ELF-1 (cell line): ENCODE data around the gene PLA2G4A.

Source experiments
- DNase-seq: peaks from one replicate; pipeline ENCODE4 v3.0.0-alpha.2; 2016; ENCODE audit warnings: low read depth, low spot score

Gene PLA2G4A

DNA sequence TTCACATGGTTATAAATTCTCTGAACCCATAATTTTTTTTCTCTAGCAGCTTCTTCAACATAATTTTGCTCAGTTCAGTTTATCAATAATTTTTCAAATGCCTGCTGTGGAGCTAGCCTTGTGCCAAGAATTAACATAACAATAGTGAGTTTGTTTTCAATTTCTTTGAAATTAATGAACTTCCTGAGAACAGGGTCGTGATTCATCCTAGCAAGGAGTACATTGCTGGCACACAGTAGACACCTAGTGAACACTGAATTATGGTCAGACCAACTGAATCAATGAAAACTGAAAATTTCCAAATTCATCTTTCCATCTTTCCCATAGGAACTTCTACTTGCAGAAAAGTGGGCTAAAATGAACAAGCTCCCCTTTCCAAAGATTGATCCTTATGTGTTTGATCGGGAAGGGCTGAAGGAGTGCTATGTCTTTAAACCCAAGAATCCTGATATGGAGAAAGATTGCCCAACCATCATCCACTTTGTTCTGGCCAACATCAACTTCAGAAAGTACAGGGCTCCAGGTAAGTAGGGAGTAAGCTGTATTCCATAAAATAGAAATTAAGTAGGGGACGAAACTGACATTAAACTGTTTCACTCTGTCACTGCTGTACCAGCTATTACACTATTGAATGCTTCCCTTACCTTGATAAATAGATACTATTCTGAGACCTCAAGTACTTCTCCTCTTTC lies 148.7 kb downstream of the PLA2G4A start:
- no peak for DNase-seq

DNA sequence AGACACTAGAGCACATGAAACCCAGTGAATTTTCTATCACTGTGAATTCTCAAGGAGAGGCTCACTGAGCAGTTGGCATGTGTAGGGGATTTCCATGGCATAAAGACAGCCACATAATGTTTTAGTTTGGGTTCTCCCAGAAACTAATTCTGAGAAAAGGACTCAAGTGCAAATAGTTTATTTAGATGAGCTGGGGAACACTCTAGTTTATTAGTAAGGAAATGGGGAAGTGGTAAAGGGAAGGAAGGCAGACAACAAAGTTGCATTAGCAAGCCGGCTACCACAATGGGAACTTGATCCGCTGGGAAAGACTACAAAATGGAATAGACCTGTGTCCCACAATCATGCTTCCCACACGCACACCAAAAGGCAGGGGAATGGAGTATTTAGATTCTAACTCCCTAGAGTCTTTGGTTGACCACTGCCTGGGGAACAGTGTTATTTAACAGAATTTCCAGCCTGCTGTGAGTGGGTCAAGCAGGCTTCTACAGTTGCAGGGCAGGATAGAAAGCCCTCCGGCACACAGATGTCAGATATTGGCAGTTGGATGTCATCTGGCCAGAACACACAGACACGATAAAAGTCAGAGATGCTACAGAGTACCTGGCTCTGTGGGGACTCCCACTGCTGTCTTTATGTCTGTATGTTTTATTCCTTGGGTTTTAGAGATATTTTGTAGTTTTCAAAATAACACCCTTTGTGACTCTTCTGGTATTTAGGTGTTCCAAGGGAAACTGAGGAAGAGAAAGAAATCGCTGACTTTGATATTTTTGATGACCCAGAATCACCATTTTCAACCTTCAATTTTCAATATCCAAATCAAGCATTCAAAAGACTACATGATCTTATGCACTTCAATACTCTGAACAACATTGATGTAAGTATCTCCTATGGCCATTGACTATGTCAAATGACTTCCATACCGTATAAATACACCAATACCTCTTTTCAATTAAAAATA lies 150.1 kb downstream of the PLA2G4A start:
- DNase-seq, result no peak

DNA sequence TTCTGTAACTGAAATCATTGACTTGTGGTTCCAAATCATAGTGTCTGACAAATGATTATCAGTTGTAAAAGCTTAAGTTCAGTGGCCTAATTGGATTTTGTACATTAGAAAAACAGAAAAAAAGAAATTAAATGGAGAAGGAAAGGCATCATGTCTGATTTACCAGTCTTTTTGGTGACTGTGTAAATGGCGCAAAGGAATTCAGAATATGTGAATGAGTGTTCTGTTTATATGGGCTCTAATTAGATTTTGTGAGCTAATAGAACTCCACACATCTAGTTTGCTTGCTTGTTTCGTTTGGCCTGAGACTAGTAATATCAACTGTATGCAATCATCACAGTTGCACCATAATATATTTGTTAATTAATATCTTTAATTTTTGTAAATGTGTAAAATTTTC lies 151.7 kb downstream of the PLA2G4A start:
- DNase-seq, result no peak

DNA sequence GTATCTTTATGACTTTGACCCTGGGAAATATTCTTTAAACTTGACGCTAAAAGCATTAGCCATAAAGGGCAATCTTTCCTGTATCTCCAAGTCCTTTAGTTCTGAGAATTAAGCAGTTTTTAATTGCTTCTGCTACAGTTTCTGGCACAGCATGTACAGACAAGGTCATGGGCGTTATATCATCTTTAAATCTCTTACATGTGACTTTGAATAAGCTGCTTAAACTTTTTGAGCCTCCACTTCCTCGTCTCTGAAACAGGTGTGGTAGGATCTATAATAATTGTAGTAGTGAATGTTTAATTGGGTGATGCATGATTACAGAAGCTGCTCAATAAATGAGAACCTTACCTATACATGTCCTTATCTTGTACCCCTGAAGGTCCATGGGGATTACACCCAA lies 153.4 kb downstream of the PLA2G4A start:
- no peak for DNase-seq

GRCh38 chr1:186983327-186983726 lies 154.6 kb downstream of the PLA2G4A start:
- DNase-seq, result no peak

DNA sequence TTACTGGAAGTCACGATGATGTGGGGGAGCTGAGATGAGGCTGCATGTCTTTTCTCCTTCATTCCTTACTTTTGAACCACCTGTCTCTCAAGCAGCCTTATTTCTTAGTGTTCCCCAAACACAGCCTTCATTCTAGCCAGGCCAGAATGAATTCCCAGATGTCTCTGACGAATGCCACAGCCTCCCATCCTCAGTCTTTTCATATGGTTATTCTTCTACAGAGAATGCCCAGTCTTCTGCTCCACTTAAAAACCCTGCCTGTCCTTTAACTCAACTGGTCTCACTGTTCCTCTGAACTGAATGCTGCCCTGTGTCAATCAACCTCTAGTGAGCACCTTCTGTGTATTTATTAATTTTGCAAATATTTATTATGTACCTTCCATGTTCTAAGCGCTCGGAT lies 156.2 kb downstream of the PLA2G4A start:
- DNase-seq, result peak; percentile 8

- peak; percentile 27 for DNase-seq
Measured at GRCh38 chr1:186985889-186986491, 157.2 kb downstream of the PLA2G4A start.

DNA sequence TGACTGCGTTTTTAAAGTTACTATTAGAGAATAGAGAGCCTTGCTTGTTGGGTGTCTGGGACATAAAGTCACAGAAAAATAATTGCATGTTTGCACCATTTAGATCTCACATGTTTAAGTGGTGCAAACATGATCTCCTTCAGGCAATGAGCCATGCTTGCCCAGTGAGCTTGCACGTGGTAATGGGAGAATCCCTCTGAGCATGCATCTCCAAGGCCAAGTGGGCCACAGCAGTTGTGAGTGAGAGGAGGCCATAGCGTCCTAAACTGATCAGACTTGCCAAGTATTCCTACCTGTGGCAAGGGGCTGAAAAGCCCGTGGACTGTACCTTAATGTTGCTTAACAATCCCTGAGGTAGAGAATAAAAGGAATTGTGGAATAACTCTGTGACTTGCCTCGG lies 158.3 kb downstream of the PLA2G4A start:
- DNase-seq, result no peak

DNA sequence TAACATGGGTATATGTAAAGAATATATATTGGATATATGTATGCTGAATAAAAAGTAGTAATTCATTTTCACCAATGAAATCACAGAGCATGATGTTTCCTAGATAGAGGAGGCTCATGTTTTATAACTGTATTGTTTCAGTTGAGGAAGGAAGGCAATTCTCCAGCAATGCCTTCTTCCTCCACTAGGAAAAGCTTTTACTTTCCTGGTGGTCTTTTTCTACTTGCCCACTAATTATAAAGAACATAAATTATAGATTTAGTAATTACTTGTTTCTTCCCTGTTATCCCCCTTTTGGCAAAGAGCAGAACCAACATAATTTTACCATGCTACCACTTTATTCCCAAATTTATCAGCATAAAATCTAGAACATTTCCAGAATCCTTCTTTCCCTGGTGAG lies 159.0 kb downstream of the PLA2G4A start:
- DNase-seq, result no peak

DNA sequence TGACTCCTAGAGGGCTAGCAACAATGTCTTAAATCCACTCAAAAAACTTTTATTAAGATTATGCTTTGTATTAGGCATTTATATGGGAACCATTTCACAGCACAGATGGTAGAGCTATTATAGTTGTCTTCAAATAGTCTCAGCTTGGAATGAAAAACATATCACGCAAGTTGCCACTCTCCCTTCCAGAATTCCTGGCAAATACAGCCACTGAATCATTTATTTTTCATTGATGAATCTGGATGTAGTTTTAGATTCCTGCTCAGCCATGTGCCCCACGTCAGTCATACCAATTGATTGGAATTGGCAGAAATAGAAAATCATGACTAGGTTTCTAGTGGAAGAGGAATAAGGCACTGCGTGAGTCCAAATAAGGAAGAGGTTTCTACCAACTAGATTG lies 165.2 kb downstream of the PLA2G4A start:
- DNase-seq, result no peak

- DNase-seq, result no peak
Measured at GRCh38 chr1:186994897-186995296, 166.1 kb downstream of the PLA2G4A start.

GRCh38 chr1:186996816-186997215 lies 168.1 kb downstream of the PLA2G4A start:
- no peak for DNase-seq

GRCh38 chr1:186997877-186998276 lies 169.1 kb downstream of the PLA2G4A start:
- no peak for DNase-seq

DNA sequence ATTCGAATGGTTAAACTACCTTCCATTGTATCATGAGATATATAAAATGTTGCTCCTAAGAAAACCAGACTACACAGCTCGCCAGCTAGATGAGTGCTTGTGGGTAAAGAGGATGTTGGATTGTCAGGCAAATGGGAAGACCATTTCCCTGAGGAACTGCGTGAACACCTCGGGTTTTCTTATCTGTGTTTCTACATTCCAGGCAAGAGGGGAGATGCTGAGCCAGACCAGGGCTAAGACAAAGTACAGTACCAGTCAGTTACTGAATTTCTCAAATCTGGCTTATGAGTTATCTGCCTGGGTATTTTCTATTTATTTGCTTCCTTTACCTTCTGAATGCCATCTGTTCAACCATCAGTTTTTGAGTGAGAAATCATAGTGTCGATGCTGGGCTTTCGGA lies 170.8 kb downstream of the PLA2G4A start:
- no peak for DNase-seq

DNA sequence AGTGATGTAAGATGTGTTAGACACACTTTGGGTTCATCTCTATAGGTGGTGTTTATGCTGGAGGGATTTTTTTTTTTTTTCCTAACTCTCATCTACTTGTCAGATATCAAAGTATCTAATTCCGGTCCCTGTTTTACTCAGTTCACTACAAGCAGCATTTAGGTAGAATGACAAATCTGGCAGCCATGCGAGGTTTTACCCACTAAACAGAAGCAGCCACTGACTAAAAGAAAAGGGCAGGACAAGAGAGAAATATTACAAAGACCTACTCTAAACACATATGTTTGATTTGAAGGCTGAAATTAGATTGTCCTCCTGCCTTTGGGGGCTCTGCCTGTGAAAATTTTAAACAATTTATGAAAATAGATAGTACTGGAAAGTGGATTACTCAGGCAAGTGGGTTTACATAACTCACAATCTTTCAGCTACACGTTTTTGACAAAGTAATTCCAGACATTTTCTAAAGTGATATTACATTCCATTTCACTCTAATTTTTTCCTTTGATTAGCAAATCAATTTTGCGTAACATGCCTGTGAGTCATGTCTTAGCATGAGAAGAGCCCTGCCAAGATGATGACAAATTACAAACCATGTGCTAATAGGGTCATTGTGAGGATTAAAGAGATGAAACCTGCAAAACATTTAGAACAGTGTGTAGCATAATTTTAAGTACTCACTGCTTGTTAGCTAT lies 172.6 kb downstream of the PLA2G4A start:
- no peak for DNase-seq

GRCh38 chr1:187003353-187003752 lies 174.6 kb downstream of the PLA2G4A start:
- no peak for DNase-seq

DNA sequence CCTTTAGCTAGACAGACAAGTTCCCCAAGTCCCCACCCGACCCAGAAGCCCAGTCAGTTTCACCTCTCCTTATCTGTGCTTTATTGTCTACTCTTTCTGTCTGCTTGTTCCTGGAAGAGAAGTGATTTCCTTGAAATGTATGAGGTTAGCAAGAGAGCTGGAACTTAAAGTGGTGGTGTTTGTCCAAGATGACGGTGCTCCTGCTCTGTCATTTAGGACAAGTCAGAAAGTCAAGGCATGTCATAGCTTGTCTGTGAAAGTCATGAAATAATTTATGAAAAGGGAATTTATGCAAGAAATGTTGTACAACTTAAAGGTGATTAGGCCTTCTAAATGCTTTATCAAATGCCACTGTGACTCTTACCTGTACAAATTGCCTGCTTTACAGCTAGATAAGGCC lies 178.1 kb downstream of the PLA2G4A start:
- no peak for DNase-seq

DNA sequence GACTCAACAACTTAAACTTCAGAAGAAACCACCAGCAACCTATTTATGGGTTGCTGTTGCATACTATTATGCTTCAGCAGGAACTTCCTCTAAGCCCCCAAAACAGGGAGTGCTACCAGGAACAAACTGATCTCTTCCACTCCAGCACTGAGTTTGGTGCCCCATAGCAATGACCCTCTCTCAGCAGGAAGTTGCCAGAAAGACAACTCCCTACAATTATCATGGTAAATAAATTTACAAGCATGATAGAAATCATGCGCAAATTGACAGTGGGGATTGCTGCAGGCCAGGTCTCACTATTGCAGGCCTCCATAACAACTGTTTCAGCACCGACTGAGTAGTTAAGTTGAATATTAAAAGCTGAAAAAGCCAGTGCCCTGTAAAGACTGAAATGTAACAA lies 180.6 kb downstream of the PLA2G4A start:
- peak; percentile 7 for DNase-seq

GRCh38 chr1:187010571-187011309 lies 182.0 kb downstream of the PLA2G4A start:
- DNase-seq, result no peak

GRCh38 chr1:187013582-187014200 lies 184.9 kb downstream of the PLA2G4A start:
- no peak for DNase-seq

- no peak for DNase-seq
Measured at GRCh38 chr1:187018291-187018690, 189.5 kb downstream of the PLA2G4A start.
